HCT116 (cell line): ENCODE measurements around the gene BBS9. TPM values are rescaled to one million over a fixed set of nuclear protein-coding genes. Genes with fewer than 3 reads are reported as not detected.

Experiments used
- ATAC-seq: fragments of 200-7000 bp; cut with Tn5 transposase; 2 replicates; pipeline ENCODE4 v1.9.1; 2020; ENCODE audit warnings: mild to moderate bottlenecking, moderate library complexity
- BruUV-seq: library from RNA; stranded (reverse); fragments of 400-500 nt; replicated peaks from 2 replicates; lab custom pipeline; 2021; lab: Mats Ljungman, UMichigan
- CTCF ChIA-PET: fragments of 300-600 bp; sonication (Branson Sonifier 250); formaldehyde crosslinking; loops from one replicate; lab custom pipeline; 2021; ENCODE audit warnings: antibody characterized with exemption; lab: Charles Lee
- POLR2A ChIA-PET: fragments of 300-600, 350-600 bp; sonication (Branson Sonifier 250); formaldehyde crosslinking; loops from one replicate; lab custom pipeline; 2021; ENCODE audit warnings: antibody characterized with exemption; lab: Charles Lee
- RAD21 ChIA-PET, 2 experiments: fragments of 300-600 bp; sonication (Branson Sonifier 250); formaldehyde crosslinking; loops; one replicate each; lab custom pipeline; 2023; ENCODE audit warnings: low total read pairs in 2 of 2; ENCODE audit not compliant: uncharacterized antibody in 2 of 2, unreplicated experiment in 2 of 2, low non-redundant PET in 1 of 2; lab: Charles Lee
- DNase-seq: peaks from one replicate; pipeline ENCODE4 v3.0.0-alpha.2; 2010; ENCODE audit warnings: low read depth, low spot score
- H2AFZ ChIP-seq: fragments of 200-600 bp; shearing (Covaris generic), sonication (generic); 2 replicates; pipeline ENCODE4 v1.6.1; 2017; ENCODE audit warnings: low read depth, mixed run types, mixed read lengths, antibody characterized with exemption, low read length; ENCODE audit not compliant: poor library complexity, severe bottlenecking
- H3K27ac ChIP-seq: 2 replicates; pipeline ENCODE4 v1.5.1; 2012; ENCODE audit warnings: low read depth, low read length
- H3K27me3 ChIP-seq: fragments of 200-600 bp; sonication (generic); 2 replicates; pipeline ENCODE4 v1.6.1; 2016; ENCODE audit warnings: mixed run types, low read length, mixed read lengths; ENCODE audit not compliant: insufficient read depth
- H3K36me3 ChIP-seq, 2 experiments: fragments of 200-500 bp in 1 of 2; fragments of 200-600 bp in 1 of 2; sonication (Bioruptor generic) in 1 of 2; sonication (generic) in 1 of 2; 2 replicates each; pipeline versions ENCODE4 v1.5.1 to v1.6.1; 2014 to 2016; ENCODE audit warnings: low read length in 2 of 2, inconsistent platforms in 1 of 2, mixed read lengths in 1 of 2, mixed run types in 1 of 2; ENCODE audit not compliant: insufficient read depth in 2 of 2, control insufficient read depth in 1 of 2
- H3K4me1 ChIP-seq, 2 experiments: fragments of 200-600 bp in 1 of 2; sonication (generic) in 1 of 2; 2 replicates each; pipeline versions ENCODE4 v1.5.1 to v1.6.1; 2012 to 2017; ENCODE audit warnings: low read length in 2 of 2, inconsistent platforms in 1 of 2, mild to moderate bottlenecking in 1 of 2, mixed read lengths in 1 of 2, mixed run types in 1 of 2, moderate library complexity in 1 of 2; ENCODE audit not compliant: insufficient read depth in 2 of 2, control insufficient read depth in 1 of 2
- H3K4me2 ChIP-seq: fragments of 200-600 bp; sonication (generic); 2 replicates; pipeline ENCODE4 v1.6.1; 2017; ENCODE audit warnings: mixed run types, low read length, mixed read lengths
- H3K4me3 ChIP-seq, 2 experiments: fragments of 200-600 bp in 1 of 2; sonication (generic) in 1 of 2; replicated peaks in 1 of 2; 2 replicates each; pipeline ENCODE4 v1.5.1; 2011 to 2016; ENCODE audit warnings: low read length in 2 of 2, control low read depth in 1 of 2, low read depth in 1 of 2, mild to moderate bottlenecking in 1 of 2, mixed read lengths in 1 of 2, mixed run types in 1 of 2
- H3K79me2 ChIP-seq: fragments of 200-600 bp; sonication (generic); 2 replicates; pipeline ENCODE4 v1.6.1; 2017; ENCODE audit warnings: mild to moderate bottlenecking, mixed run types, low read length, moderate library complexity, mixed read lengths; ENCODE audit not compliant: insufficient read depth
- H3K9ac ChIP-seq: fragments of 200-600 bp; sonication (generic); 2 replicates; pipeline ENCODE4 v1.6.1; 2016; ENCODE audit warnings: low read length, mixed read lengths
- H3K9me2 ChIP-seq: fragments of 200-600 bp; sonication (generic), shearing (Covaris generic); 2 replicates; pipeline ENCODE4 v1.6.1; 2017; ENCODE audit warnings: mixed run types, mild to moderate bottlenecking, moderate library complexity; ENCODE audit not compliant: insufficient read depth
- H3K9me3 ChIP-seq, 2 experiments: fragments of 200-500 bp in 1 of 2; fragments of 200-600 bp in 1 of 2; sonication (Bioruptor generic) in 1 of 2; sonication (generic) in 1 of 2; 2 replicates each; pipeline ENCODE4 v1.6.1; 2014 to 2017; ENCODE audit warnings: low read length in 2 of 2, mixed read lengths in 2 of 2, inconsistent platforms in 1 of 2, low read depth in 1 of 2, mild to moderate bottlenecking in 1 of 2, mixed run types in 1 of 2, moderate library complexity in 1 of 2; ENCODE audit not compliant: control insufficient read depth in 1 of 2, insufficient read depth in 1 of 2
- H4K20me1 ChIP-seq: fragments of 200-600 bp; sonication (generic), shearing (Covaris generic); 2 replicates; pipeline ENCODE4 v1.6.1; 2017; ENCODE audit warnings: mixed run types, mild to moderate bottlenecking, moderate library complexity; ENCODE audit not compliant: insufficient read depth
- ATF3 ChIP-seq: IDR thresholded peaks from 2 replicates; pipeline ENCODE4 v1.6.1; 2012
- CBX3 ChIP-seq: IDR thresholded peaks from 2 replicates; pipeline ENCODE4 v1.6.1; 2012; ENCODE audit warnings: low read depth
- CEBPB ChIP-seq: IDR thresholded peaks from 2 replicates; pipeline ENCODE4 v1.6.1; 2012; ENCODE audit warnings: low read depth
- CTCF ChIP-seq, 3 experiments: fragments of 200-600 bp in 1 of 3; sonication (generic) in 1 of 3; IDR thresholded peaks in 2 of 3; conservative IDR thresholded peaks in 1 of 3; 2 replicates each; pipeline ENCODE4 v1.5.1; 2012 to 2017; ENCODE audit warnings: low read depth in 2 of 3, low read length in 2 of 3, antibody characterized with exemption in 1 of 3, borderline replicate concordance in 1 of 3, control low read depth in 1 of 3, mild to moderate bottlenecking in 1 of 3, mixed read lengths in 1 of 3, mixed run types in 1 of 3, moderate library complexity in 1 of 3; ENCODE audit not compliant: insufficient read depth in 1 of 3
- EGR1 ChIP-seq: IDR thresholded peaks from 2 replicates; pipeline ENCODE4 v1.6.1; 2012; ENCODE audit warnings: low read depth
- ELF1 ChIP-seq: IDR thresholded peaks from 2 replicates; pipeline ENCODE4 v1.6.1; 2012; ENCODE audit warnings: low read depth, borderline replicate concordance
- EZH2 ChIP-seq: fragments of 200-600 bp; sonication (generic); IDR thresholded peaks from 2 replicates; pipeline ENCODE4 v1.6.1; 2017; ENCODE audit warnings: antibody characterized with exemption, mixed run types
- EZH2phosphoT487 ChIP-seq: fragments of 200-600 bp; IDR thresholded peaks from 2 replicates; pipeline ENCODE4 v1.6.1; 2018; ENCODE audit warnings: antibody characterized with exemption, borderline replicate concordance
- JUND ChIP-seq: IDR thresholded peaks from 2 replicates; pipeline ENCODE4 v1.6.1; 2012
- POLR2A ChIP-seq: IDR thresholded peaks from 2 replicates; pipeline ENCODE4 v1.7.0; 2011; ENCODE audit warnings: borderline replicate concordance; ENCODE audit not compliant: insufficient read depth, insufficient read length; ENCODE audit errors: extremely low read depth
- POLR2AphosphoS5 ChIP-seq: IDR thresholded peaks from 2 replicates; pipeline ENCODE4 v1.6.1; 2011; ENCODE audit warnings: mild to moderate bottlenecking, low read depth, low read length, moderate library complexity
- REST ChIP-seq: IDR thresholded peaks from 2 replicates; pipeline ENCODE4 v1.6.1; 2012; ENCODE audit warnings: low read depth
- SIN3A ChIP-seq: IDR thresholded peaks from 2 replicates; pipeline ENCODE4 v1.6.1; 2012; ENCODE audit warnings: low read depth
- SRF ChIP-seq: IDR thresholded peaks from 2 replicates; pipeline ENCODE4 v1.6.1; 2012; ENCODE audit warnings: low read depth
- TCF7L2 ChIP-seq: IDR thresholded peaks from 2 replicates; pipeline ENCODE4 v1.7.0; 2011; ENCODE audit warnings: borderline replicate concordance, inconsistent platforms; ENCODE audit not compliant: insufficient read depth, insufficient read length; ENCODE audit errors: extremely low read depth
- YY1 ChIP-seq: IDR thresholded peaks from 2 replicates; pipeline ENCODE4 v1.6.1; 2011; ENCODE audit warnings: low read length, low read depth, moderate library complexity, mild to moderate bottlenecking; ENCODE audit not compliant: insufficient replicate concordance; ENCODE audit errors: extremely low read depth
- ZBTB33 ChIP-seq: IDR thresholded peaks from 2 replicates; pipeline ENCODE4 v1.6.1; 2011; ENCODE audit warnings: mild to moderate bottlenecking, low read length, moderate library complexity; ENCODE audit not compliant: insufficient replicate concordance; ENCODE audit errors: extremely low read depth
- ZFX ChIP-seq: fragments of 450-650 bp; IDR thresholded peaks from 2 replicates; pipeline ENCODE4 v1.6.1; 2017
- intact Hi-C: fragments of 100-400 bp; cut with micrococcal nuclease; formaldehyde crosslinking; loops from 2 replicates; pipeline ENCODE4 v1.10.0; 2022
- total RNA-seq: library from RNA; stranded (reverse); gene quantifications from one replicate; pipeline ENCODE4 v1.2.1, GENCODE V29; 2021; ENCODE audit not compliant: unreplicated experiment

BBS9 gene
- total RNA-seq, 1 experiment from 2014 or later, result 7.1 TPM

- no peaks in the 10 kb centered on the region for H3K9me3 ChIP-seq
- H3K9ac ChIP-seq, result no peak overlapping the region
- H3K36me3 ChIP-seq, result no peaks in the 10 kb centered on the region
- no peak overlapping the region for H3K4me3 ChIP-seq
- RAD21 ChIA-PET, result no interaction called here
- intact Hi-C loops, result no loop called here
- no peak for ATAC-seq
- DNase-seq, result no peak
- H3K4me2 ChIP-seq, result no peak overlapping the region
- no peaks in the 10 kb centered on the region for H3K4me1 ChIP-seq
- no peaks in the 10 kb centered on the region for H4K20me1 ChIP-seq
- no peak overlapping the region for H2AFZ ChIP-seq
- no peaks in the 10 kb centered on the region for H3K27me3 ChIP-seq
- no peaks in the 10 kb centered on the region for H3K9me2 ChIP-seq
- POLR2A ChIA-PET, result no interaction called here
- CTCF ChIA-PET, result no interaction called here
- TF ChIP-seq POLR2A, result no peak
- TF ChIP-seq YY1, result no peak
- TF ChIP-seq ATF3, result no peak
- TF ChIP-seq EZH2, result no peak
- TF ChIP-seq EZH2phosphoT487, result no peak
- no peak for TF ChIP-seq ELF1
- TF ChIP-seq REST, result no peak
- TF ChIP-seq POLR2AphosphoS5, result no peak
- TF ChIP-seq JUND, result no peak
- no peak for TF ChIP-seq ZBTB33
- TF ChIP-seq CBX3, result no peak
- TF ChIP-seq EGR1, result no peak
- TF ChIP-seq CEBPB, result no peak
- no peak for TF ChIP-seq SIN3A
- no peak for TF ChIP-seq SRF
- no peak for TF ChIP-seq TCF7L2
- no peak for TF ChIP-seq ZFX
- no peak for TF ChIP-seq CTCF (IDR thresholded peaks at IDR 0.05 in 2 of 3, conservative IDR thresholded peaks at IDR 0.05 in 1 of 3; ENCODE audit: borderline replicate concordance in 1 of 3, insufficient read depth in 1 of 3, low read depth in 2 of 3, low read length in 2 of 3)
- no peak overlapping the region for H3K27ac ChIP-seq
- H3K79me2 ChIP-seq, result no peaks in the 10 kb centered on the region
- no TSS peak for BruUV-seq
These were observed 320.5 kb downstream of the BBS9 start for GRCh38 chr7:33449847-33450246.
